HG03103 (cell line): Measurements from ENCODE around the gene SESN1.

Experiments
- ATAC-seq: cut with Tn5 transposase; IDR thresholded peaks from one replicate; pipeline ENCODE4 v1.9.1; 2021; ENCODE audit warnings: low read depth; ENCODE audit not compliant: unreplicated experiment

SESN1 gene

DNA sequence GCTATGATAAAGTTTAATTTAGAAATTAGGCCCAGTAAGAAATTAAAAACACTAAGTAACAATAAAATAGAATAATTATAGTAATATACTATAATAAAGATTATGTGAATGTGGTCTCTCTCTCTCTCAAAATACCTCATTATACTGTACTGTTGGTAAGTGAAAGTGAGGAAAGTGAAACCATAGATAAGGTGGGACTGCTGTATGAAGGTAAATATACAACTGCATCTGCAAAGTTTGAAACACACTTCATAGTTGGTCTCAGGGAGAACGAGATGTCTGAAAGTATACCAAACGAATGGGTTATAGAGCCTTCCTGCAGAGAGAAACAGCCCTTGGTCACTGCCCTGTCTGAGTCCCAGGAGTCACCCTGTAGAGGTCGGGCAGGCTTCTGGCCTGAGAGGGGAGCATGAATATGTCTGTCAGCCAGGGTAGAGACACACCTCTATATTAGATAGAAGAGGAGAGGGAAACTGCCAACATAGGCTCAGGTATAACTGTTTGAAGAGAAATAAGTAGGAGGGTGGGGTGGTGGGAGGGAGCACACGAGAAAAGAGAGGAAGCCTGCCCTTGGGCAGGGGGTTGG, 31.8 kb downstream of the SESN1 start:
- ATAC-seq = no peak

DNA sequence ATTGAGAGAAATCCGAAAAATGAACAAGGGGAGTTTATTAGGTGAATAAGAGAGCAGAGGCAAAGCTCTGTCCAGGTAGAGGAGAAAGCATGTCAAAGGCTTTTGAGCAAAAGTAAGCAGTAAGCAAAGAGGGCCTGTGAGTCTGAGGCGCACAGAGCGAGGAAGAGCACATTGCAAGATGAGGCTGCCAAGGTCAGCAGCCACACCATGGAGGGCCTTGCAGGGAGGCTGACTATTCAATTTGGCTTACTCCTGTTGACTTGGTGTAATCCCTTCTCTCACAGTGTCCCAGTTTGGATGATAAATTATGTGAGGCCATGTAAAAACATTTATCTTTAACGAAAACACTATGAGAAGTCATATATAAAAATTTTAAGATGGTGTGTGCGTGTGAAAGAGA, 32.4 kb downstream of the SESN1 start:
- ATAC-seq = no peak

DNA sequence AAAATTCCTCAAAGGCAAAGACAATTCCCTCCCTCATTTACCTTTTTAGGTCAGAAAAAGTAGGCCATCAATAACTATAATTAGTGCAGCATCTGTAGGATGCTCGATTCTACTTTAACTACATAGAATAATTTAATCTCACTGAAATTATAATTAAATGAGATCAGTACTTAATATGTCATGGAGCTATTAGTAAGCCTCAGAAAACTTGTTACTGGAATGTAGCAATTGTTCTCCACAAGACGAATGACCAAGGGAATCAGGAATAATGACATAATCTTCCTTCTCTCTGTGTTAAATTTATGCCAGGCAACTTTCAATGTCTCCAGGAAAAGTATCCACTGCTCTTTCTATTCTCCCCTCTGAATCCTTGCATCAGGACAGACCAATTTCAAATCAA, 34.1 kb downstream of the SESN1 start:
- ATAC-seq = no peak

- no peak for ATAC-seq
These were observed 35.0 kb downstream of the SESN1 start for GRCh38 chr6:109059571-109060021.

DNA sequence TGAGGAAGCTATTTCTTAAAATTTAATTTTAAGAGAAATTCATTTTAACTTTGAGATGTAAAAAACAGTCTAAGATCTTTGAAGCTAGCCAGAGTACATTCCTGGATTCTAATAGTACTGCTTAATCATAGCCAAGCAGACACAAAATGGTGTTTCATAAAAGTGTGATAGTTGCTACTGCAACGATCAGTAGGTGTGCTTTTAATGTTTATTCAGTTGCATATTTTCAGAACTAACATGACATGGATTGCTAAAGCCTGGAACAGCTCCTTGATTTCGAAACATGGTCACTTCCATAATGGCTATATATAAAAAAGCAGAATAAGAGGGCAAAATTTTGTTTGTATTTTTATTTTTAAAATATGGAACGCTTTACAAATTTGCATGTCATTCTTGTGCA, 35.5 kb downstream of the SESN1 start:
- ATAC-seq = no peak

DNA sequence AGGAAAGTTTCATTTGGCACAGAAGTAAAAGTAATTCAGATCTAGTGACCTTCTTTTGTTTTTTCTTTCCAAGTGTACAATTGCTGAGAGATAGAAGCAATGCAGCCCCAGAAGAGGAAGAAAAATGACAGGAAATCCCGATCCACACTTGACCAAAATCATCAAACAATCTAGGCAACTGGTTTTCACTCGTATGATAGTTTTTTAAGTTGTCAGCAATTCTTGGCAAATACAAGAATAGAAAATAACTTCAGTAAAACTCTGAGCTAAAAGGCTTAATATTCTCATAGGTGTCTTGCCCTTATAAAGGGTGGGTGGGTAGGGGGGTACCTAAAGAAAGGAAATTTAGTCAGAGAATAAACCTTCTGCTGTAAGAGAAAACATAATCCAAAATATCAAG, 36.0 kb downstream of the SESN1 start:
- ATAC-seq = no peak

DNA sequence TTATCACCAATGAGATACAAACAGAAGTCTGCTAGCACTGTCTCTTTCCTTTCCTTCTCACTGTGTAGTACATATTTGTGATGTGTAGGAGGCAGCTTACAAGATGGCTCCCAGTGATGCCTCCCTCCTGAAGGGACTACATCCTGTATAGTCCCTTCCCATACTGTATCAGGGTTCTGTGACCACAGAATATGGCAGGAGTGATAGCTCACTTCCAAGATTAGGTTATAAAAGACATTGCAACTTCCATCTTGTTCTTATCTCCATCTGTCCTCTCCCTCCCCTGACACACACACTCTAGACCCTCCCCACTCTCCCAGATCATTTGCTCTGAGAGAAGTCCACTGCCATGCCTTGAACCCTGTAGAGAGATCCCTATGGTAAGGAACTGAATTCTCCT, 38.0 kb downstream of the SESN1 start:
- ATAC-seq = no peak

GRCh38 chr6:109055771-109056235, 38.8 kb downstream of the SESN1 start:
- no peak for ATAC-seq

DNA sequence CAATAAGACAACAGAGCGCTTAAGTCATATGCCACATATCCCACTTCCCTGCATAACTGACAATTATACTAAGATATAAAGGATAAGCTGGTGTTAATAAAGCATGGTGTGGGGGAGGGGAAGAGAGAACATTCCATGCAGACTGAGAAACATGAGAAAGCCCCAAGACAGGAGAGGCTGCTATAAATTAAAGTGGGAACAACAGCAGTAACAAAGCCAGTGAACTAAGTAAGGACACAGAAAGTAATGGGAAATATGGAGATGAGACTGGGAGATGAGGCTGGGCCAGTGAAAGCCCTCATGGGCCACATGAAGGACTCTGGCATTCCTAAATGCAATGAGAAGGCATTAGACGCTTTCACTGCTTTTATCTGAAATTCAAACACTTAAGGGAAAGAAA, 41.3 kb downstream of the SESN1 start:
- no peak for ATAC-seq

DNA sequence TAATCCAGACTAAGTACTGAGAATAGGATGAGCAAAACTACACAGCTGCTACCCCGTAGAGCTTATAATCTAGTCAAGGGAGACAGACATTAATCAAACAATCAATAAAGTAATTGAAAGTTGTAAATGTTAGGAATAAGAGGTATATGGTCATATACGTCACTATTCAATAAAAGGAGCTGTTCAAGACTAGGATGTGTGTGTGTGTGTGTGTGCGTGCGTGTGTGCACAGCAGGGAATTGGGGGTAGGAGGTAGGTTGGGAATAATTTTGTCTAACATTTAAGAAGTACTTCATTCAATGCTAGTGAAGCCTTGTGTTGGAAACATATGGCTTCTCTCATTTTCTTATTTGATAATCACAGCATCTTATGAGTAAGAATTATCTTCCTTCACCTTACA, 41.8 kb downstream of the SESN1 start:
- no peak for ATAC-seq

DNA sequence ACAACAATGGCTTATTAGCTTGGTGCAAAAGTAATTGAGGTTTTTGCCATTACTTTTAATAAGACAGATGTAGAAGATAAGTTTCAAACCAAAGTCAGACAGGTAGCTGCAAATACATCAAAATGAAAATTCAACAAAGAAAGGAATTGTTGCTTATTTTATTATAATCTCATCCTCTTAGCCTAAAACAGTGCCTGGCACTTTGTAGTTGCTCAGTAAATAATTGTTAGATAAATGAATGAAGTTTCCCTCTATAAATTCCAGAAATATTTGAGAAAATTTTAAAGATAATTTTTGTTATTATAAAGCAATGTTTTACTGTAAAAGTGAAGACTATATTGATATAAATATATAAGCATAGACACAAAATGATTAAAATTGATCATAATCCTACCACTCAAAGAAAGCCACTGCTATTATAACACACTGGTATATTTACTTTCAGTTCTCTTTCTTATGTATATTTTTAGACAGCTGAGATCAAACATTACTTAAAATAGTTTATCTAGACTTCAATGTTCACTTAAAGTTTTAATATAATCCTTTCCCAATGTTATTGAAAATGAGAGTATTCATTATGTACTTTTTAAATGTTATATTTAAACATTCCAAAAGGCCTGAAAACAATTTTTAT, 42.5 kb downstream of the SESN1 start:
- no peak for ATAC-seq

DNA sequence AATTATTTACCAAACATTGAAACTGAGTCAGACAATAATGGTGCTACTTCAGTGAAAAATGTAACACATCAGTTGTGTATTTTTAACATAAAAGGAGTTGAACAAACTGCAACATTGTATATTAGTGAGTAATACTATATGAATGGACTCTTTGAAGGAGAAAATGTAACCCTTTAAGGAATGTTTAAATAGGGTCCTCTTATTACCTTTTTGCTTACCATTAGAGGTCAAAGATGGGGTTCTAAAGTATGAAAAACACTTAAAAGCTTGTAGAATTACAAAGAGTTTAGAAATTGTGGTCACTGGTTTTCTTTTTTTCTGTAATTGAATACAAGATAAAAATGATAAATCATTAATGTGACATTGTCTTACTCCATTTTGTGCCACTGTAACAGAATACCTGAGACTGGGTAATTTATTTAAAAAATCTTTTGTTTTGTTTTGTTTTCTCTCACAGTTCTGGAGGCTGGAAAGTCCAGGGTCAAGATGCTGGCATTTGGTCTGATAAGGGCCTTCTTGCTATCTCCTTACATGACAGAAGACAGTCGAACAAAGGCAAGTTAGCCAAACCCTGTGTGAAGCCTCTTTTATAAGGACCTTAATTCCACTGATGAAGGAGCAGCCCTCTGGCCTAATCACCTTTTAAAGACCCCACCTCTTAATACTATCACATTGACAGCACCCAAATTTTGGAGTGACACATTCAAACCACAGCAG, 43.2 kb downstream of the SESN1 start:
- ATAC-seq = no peak

DNA sequence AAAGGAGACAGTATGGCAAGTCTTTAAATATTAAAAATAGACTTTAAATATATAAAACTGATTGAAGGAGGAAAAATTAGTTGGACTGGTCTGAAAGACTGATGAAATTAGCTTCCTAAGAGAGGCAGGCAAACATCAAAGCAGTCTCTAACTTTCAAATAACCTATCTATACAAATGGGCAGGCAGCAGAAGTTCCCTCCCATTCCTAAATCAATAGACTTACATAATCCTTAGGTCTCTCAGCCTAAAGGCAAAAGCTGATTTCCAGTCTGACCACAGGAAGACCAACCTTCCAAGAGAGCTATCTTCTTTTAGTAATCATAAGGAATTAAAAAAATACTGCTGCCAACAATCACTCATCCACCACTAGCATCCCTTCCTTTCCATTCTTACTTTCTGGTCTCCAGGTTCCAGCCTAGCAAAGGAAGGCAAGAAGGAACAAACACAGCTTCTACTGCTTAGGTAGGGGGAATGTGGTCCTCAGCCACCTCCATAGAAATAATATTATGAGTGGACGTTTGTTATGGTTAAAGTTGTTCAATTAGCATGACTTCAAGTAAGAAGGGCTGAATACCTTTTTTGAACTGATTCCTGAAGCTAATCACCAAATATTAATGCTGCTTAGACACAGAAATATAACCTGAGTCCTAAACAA, 44.1 kb downstream of the SESN1 start:
- ATAC-seq = no peak

GRCh38 chr6:109050012-109050411, 44.6 kb downstream of the SESN1 start:
- no peak for ATAC-seq

DNA sequence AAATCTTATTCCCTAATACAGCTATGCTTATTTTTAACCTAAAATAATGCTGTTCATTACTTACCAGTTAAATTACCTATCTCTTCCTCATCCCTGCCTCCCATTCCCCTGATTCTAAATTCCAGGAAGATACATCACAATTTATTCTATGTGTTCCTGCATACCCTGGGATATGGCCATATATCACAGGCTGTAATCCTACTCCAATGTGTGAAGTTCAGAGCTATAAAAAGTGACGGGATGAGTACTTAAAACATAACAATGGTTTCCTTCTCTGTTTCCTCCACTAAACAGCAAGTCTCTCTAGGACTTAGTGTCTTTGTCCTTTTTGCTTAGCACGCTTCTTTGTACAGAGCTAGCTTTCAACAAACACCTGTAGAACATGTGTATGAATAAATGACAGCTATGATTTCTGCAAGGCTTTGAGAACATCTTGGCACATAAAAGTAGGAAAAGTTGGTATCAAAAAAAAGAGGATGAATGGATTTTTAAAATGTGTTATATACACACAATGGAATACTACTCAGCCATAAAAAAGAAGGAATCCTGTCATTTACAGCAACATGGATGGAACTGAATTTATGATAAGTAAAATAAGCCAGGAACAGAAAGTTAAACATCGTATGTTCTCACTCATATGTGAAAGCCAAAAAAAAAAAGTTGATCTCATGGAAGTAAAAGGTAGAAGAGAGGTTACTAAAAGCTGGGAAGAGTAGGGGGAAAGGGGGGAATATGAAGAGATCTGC, 45.8 kb downstream of the SESN1 start:
- no peak for ATAC-seq

- no peak for ATAC-seq
These were observed 46.5 kb downstream of the SESN1 start for GRCh38 chr6:109048176-109048575.

DNA sequence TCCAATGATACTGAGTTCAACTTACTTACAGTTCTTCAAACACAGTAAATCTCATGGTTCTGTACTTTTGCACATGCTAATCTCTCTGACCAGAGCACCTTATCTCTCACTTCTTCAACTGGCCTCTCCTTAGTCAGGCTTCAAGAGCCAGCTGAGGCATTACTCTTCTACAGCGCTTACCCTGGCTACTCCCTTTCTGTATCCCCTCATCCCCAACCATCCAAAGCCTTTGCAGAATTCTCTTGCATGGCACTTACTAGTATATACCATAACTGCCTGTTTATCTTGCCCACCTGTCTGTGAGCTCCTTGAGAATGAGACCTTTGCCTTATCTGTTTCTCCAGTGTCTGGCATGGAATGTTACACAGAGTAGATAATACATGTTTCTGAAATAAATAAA, 49.2 kb downstream of the SESN1 start:
- ATAC-seq = no peak

- ATAC-seq = no peak
These were observed 54.9 kb downstream of the SESN1 start for GRCh38 chr6:109039795-109040194.

- no peak for ATAC-seq
These were observed 55.7 kb downstream of the SESN1 start for GRCh38 chr6:109038837-109039398.

DNA sequence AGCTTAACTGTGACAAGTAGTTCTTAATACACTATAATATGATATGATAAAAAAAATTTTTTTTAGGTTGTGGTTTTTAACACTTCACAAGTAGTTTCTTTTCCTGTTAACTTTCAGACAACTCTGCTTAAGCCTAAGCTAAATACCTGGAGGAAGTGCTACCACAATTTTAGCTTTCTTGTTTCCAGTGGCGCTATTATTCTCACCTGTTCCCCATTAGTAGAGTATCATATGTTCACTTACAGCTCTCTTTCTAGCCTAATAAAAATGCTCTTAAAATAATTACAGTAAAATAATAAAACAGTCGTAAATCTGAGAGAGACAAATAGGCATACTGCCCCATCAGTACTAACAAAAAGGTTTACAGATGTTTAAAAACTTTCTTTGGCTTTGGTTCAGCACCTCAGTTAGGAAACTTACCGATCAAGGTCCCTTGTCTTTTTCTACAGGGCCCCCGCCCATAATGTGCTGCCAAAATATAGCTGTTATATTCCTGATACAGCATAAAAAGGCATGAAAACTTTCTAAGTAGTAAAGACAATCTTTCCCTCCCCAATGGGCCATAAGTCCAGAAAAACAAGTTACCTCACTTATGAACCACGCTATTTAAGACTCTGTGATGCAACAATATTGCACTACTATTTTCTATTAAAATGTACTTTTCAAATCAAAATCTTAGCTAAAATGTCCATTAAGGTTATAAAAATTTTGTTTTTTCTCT, 57.9 kb downstream of the SESN1 start:
- ATAC-seq = no peak
